ENCODE data around the gene MARCKSL1. TPM values are rescaled to one million over a fixed set of nuclear protein-coding genes. Genes with fewer than 3 reads are reported as not detected.

The MARCKSL1 gene
- total RNA-seq, 6 experiments from 2014 or later: 10.0 to 24.4 (median 14.2) TPM

GRCh38 chr1:32339363-32339978 lies 3.4 kb upstream of the MARCKSL1 start:
- Histone ChIP-seq H3K36me3 (no peaks in the 10 kb centered on the region), H3K9me3 (no peaks in the 10 kb centered on the region), H3K27ac (no peak overlapping the region), H3K27me3 (no peaks in the 10 kb centered on the region), H3K4me3 (no peak overlapping the region), H3K4me1 (peaks cover 0 to 7% (median 0%) of the 10 kb centered on the region in 4 donors)
- intact Hi-C loops (cut with DNase I): no loop called here
- 53% methylated on average over 3 of the region's 5 CpGs for WGBS (ENCODE audit: insufficient coverage, low coverage, low lambda C conversion rate, missing lambda C conversion rate)
- ATAC-seq (peak in 1 of 4 donors; percentile 3), DNase-seq (no peak)
- TF ChIP-seq CTCF (IDR thresholded peaks at IDR 0.05) (no peak), POLR2A (IDR thresholded peaks at IDR 0.05) (no peak)

DNA sequence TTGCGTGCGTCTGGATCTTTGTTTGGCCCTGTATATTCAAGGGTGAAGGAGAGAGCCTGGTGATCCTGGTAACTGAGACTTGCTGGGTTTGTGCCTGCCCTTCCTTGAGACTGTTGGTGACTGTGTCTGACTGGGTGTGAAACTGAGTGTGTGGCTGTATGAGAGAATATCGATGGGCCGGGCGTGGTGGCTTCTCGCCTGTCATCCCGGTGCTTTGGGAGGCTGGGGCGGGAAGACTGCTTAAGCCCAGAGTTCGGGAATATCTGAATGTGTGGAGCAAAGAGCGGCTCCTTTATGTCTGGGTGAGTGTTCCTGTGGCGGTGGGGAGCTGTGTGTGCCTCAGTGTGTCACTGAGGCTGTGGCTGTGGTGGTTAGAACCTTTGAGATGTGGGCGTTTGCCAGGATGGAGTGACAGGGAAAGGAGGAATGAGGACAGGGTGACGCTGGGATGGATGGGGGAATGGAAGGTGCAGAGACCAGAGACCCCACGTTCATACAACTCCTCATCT lies 2.7 kb upstream of the MARCKSL1 start:
- ATAC-seq (no peak), DNase-seq (no peak)
- H3K27ac ChIP-seq: no peak overlapping the region
- TF ChIP-seq POLR2A (IDR thresholded peaks at IDR 0.05) (no peak), CTCF (IDR thresholded peaks at IDR 0.05) (no peak)
- 87% methylated on average over 6 of the region's 14 CpGs for WGBS (ENCODE audit: insufficient coverage, low coverage, low lambda C conversion rate, missing lambda C conversion rate)
- peaks cover 0 to 9% (median 0%) of the 10 kb centered on the region in 4 donors for H3K4me1 ChIP-seq
- no peaks in the 10 kb centered on the region for H3K27me3 ChIP-seq
- no peak overlapping the region for H3K4me3 ChIP-seq
- no peaks in the 10 kb centered on the region for H3K36me3 ChIP-seq
- no peaks in the 10 kb centered on the region for H3K9me3 ChIP-seq
- intact Hi-C loops (cut with DNase I): no loop called here

GRCh38 chr1:32337855-32338636 lies 2.0 kb upstream of the MARCKSL1 start:
- 71% methylated on average over 8 of the region's 16 CpGs for whole genome bisulfite sequencing (ENCODE audit: insufficient coverage, low coverage, low lambda C conversion rate, missing lambda C conversion rate)
- no peaks in the 10 kb centered on the region for H3K27me3 ChIP-seq
- intact Hi-C loops (cut with DNase I): no loop called here
- H3K27ac ChIP-seq: no peak overlapping the region
- peaks cover 0 to under 1% (median 0%) of the 10 kb centered on the region in 4 donors for H3K36me3 ChIP-seq
- peaks cover 0 to 9% (median 0%) of the 10 kb centered on the region in 4 donors for H3K4me1 ChIP-seq
- no peak overlapping the region for H3K4me3 ChIP-seq
- no peaks in the 10 kb centered on the region for H3K9me3 ChIP-seq
- ATAC-seq: peak in 1 of 4 donors; percentile 2
- TF ChIP-seq CTCF (IDR thresholded peaks at IDR 0.05): no peak
- no peak for TF ChIP-seq POLR2A (IDR thresholded peaks at IDR 0.05)
- DNase-seq: no peak

GRCh38 chr1:32336963-32337675 lies 1.1 kb upstream of the MARCKSL1 start:
- Histone ChIP-seq H3K27me3 (no peaks in the 10 kb centered on the region), H3K36me3 (peaks cover 0 to 9% (median 0%) of the 10 kb centered on the region in 4 donors), H3K4me1 (peaks cover 0 to 9% (median 0%) of the 10 kb centered on the region in 4 donors), H3K4me3 (no peak overlapping the region), H3K27ac (peak overlapping the region in 1 of 3 donors; percentile 38), H3K9me3 (no peaks in the 10 kb centered on the region)
- DNase-seq (peak in 2 of 3 donors; percentile 58 to 76), ATAC-seq (peak; percentile 23 to 34 (median 32))
- intact Hi-C loops (cut with DNase I): no loop called here
- TF ChIP-seq CTCF (IDR thresholded peaks at IDR 0.05) (no peak), POLR2A (IDR thresholded peaks at IDR 0.05) (no peak)
- 29% methylated on average over 5 of the region's 8 CpGs for WGBS (ENCODE audit: insufficient coverage, low coverage, low lambda C conversion rate, missing lambda C conversion rate)
